Esophagus squamous epithelium (tissue), 5 donors: ENCODE data around the gene NEB. TPM values are rescaled to one million over a fixed set of nuclear protein-coding genes. Genes with fewer than 3 reads are reported as not detected.
"Not testable (repeated sequence)": the region's sequence is repeated elsewhere in the genome, so short reads cannot be mapped to it uniquely, and the experiment has no call there.

Experiments used
- DNase-seq: peaks from one replicate; lab custom pipeline; 2025; lab: John Stamatoyannopoulos, UW
- H3K27ac ChIP-seq, 4 donors: fragments of 200-600 bp; sonication (generic); one replicate each; pipeline ENCODE4 v1.5.1; 2016 to 2019; ENCODE audit warnings: mild to moderate bottlenecking in 1 of 4
- H3K27me3 ChIP-seq, 4 donors: fragments of 200-600 bp; sonication (generic); 1 replicate in 3 of 4; 2 replicates in 1 of 4; pipeline versions ENCODE4 v1.5.1 to v1.6.0; 2017 to 2021; ENCODE audit warnings: antibody characterized with exemption in 1 of 4
- H3K36me3 ChIP-seq, 3 donors: fragments of 200-600 bp; sonication (generic); one replicate each; pipeline ENCODE4 v1.5.1; 2016 to 2019
- H3K4me1 ChIP-seq, 3 donors: fragments of 200-600 bp; sonication (generic); one replicate each; pipeline ENCODE4 v1.5.1; 2017 to 2019
- H3K4me3 ChIP-seq, 4 donors: fragments of 200-600 bp; sonication (generic); 1 replicate in 3 of 4; 2 replicates in 1 of 4; pipeline ENCODE4 v1.5.1; 2016 to 2019; ENCODE audit warnings: mild to moderate bottlenecking in 2 of 4, moderate library complexity in 1 of 4
- H3K9me3 ChIP-seq, 3 donors: fragments of 200-600 bp; sonication (generic); one replicate each; pipeline ENCODE4 v1.5.1; 2016 to 2019
- POLR2A ChIP-seq, 4 donors: fragments of 450-650 bp; IDR thresholded peaks; one replicate each; pipeline ENCODE4 v1.6.1; 2017; ENCODE audit warnings: antibody characterized with exemption in 4 of 4, mild to moderate bottlenecking in 4 of 4, moderate library complexity in 3 of 4
- WGBS, 2 donors: methylation state at CpG; one replicate each; pipeline ENCODE4 v1.1.5; 2018; 5-methylcytosine and 5-hydroxymethylcytosine counted together
- intact Hi-C: fragments of 100-400 bp; cut with DNase I; formaldehyde crosslinking; loops from one replicate; pipeline ENCODE4 v1.15.0; 2022
- total RNA-seq, 4 donors: library from RNA; depleted of rRNA; stranded (reverse); fragments of >200 nt; gene quantifications; one replicate each; pipeline ENCODE4 v1.1.0, GENCODE V29; 2016
- TF ChIP-seq, protein P1 (sequence below), 6 experiments: fragments of 450-650 bp in 4 of 6; fragments of 200-600 bp in 2 of 6; sonication (generic) in 2 of 6; IDR thresholded peaks; one replicate each; pipeline ENCODE4 v1.5.1; 2016 to 2019; ENCODE audit warnings: antibody characterized with exemption in 6 of 6, mild to moderate bottlenecking in 4 of 6, moderate library complexity in 4 of 6
- donor health status: DM: yes; HTN: yes; CAD: no.

Gene NEB
- total RNA-seq, 4 donors from 2014 or later: 0.23 to 1.1 (median 0.61) TPM

DNA sequence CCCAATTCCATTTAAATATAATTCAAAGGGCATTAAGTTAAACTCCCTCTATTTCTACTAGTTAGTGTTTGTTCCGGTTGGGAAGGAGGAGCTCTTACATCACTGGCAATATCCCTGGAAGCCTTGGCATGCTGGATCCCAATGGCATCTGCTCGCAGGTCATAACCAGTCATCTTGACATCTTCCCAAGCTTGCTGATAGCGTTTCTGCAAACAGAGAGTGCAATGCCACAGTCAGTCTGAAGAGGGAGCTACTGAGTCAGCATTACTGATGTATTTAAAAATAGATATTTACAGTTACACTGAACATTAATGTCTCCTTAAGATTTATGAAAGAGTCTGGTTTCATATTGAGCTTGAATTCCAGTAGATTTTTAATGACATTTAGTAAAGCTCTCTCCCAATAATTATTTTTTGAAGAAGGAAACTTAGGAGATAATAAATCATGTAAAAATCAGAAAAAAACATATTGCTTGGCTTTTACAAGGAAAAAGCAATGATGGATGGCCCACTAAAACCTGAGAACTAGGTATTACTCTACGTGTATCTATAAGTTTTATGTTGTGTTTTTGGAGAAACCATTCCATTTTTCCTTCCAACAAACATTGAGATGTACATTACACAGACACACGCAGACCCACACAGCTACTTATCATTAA, 142.9 kb downstream of the NEB start:
- H3K27me3 ChIP-seq, H3K4me3 ChIP-seq, H3K36me3 ChIP-seq, H3K4me1 ChIP-seq, H3K9me3 ChIP-seq, intact Hi-C loops, H3K27ac ChIP-seq, DNase-seq: not testable (repeated sequence)
- WGBS, 2 donors: 42 to 64% methylated on average over 2 to 3 of the region's 5 CpGs

DNA sequence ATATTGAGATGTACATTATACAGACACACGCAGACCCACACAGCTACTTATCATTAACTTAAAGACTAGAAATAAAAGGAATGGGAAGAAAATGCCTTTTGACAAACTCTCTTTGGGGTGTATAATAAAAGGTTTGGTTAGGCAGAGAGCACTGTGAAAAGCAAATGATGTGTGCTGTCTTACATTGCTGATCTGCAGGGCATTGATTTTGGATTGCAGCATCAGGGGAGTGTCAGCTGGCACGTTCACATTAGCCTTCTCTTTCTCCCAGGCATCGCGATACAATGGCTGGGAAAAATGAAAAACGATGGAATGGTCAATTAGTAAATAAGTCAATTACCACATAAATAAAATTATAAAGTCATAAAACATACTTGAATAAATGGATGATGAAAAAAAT, 153.0 kb downstream of the NEB start:
- DNase-seq, H3K4me3 ChIP-seq, H3K27me3 ChIP-seq, H3K9me3 ChIP-seq, intact Hi-C loops, H3K27ac ChIP-seq, H3K36me3 ChIP-seq, H3K4me1 ChIP-seq: not testable (repeated sequence)
- WGBS, 2 donors: 79% methylated on average over 4 of the region's 5 CpGs; no CpG with 5 or more reads in 1 of the 2 donors

DNA sequence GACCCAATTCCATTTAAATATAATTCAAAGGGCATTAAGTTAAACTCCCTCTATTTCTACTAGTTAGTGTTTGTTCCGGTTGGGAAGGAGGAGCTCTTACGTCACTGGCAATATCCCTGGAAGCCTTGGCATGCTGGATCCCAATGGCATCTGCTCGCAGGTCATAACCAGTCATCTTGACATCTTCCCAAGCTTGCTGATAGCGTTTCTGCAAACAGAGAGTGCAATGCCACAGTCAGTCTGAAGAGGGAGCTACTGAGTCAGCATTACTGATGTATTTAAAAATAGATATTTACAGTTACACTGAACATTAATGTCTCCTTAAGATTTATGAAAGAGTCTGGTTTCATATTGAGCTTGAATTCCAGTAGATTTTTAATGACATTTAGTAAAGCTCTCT, 153.6 kb downstream of the NEB start:
- H3K36me3 ChIP-seq, H3K4me1 ChIP-seq, H3K4me3 ChIP-seq, intact Hi-C loops, H3K27ac ChIP-seq, H3K9me3 ChIP-seq, DNase-seq, H3K27me3 ChIP-seq: not testable (repeated sequence)
- no CpG with 5 or more reads among the region's 4 CpGs for WGBS, 2 donors

DNA sequence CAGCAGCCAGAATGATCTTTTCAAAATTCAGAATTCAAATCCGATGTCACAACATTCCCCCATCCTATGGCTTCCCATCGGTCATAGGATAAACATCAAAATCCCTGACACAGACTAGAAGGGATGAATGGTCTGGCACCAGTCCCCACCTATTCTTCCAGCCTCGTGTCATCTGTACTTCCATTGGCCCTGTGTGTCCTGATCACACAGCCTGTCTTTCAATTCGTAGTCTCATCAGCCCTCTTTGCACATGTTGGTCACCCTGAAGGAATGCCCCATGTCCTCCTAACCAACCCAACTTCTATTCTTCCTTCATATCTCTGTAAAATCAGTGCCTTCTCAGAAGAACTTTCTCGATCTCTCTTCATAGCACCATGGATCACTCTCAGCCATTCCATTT, 157.2 kb downstream of the NEB start:
- TF ChIP-seq, protein P1, sequence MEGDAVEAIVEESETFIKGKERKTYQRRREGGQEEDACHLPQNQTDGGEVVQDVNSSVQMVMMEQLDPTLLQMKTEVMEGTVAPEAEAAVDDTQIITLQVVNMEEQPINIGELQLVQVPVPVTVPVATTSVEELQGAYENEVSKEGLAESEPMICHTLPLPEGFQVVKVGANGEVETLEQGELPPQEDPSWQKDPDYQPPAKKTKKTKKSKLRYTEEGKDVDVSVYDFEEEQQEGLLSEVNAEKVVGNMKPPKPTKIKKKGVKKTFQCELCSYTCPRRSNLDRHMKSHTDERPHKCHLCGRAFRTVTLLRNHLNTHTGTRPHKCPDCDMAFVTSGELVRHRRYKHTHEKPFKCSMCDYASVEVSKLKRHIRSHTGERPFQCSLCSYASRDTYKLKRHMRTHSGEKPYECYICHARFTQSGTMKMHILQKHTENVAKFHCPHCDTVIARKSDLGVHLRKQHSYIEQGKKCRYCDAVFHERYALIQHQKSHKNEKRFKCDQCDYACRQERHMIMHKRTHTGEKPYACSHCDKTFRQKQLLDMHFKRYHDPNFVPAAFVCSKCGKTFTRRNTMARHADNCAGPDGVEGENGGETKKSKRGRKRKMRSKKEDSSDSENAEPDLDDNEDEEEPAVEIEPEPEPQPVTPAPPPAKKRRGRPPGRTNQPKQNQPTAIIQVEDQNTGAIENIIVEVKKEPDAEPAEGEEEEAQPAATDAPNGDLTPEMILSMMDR (IDR thresholded peaks at IDR 0.05): no peak
- TF ChIP-seq POLR2A (IDR thresholded peaks at IDR 0.05): no peak
- WGBS, 2 donors: 73 to 92% methylated on average over 5 of the region's 5 CpGs
- no peak for DNase-seq

DNA sequence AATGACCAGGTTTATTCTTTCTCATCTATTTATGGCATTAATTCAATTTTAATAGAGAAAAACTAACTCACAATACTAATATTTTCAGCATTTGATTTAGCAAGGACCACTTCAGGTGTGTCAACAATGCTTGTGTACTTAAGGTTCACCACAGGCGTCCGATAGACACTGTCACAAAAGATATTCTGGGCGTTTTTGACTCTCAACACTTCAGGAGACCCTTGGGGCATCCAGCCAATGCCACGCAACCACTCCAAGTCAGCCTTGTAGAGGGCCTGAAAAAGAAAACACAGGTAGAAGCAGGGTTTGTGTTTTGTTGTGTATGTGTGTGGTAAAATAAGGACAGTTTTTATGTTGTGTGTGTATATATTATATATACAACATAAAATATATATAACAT, 158.2 kb downstream of the NEB start:
- no peak overlapping the region for H3K27ac ChIP-seq
- no peak for TF ChIP-seq POLR2A (IDR thresholded peaks at IDR 0.05)
- TF ChIP-seq, protein P1 (IDR thresholded peaks at IDR 0.05): no peak
- no peaks in the 10 kb centered on the region for H3K36me3 ChIP-seq
- no peak for DNase-seq
- no peaks in the 10 kb centered on the region for H3K9me3 ChIP-seq
- no peaks in the 10 kb centered on the region for H3K4me1 ChIP-seq
- no peak overlapping the region for H3K4me3 ChIP-seq
- WGBS, 2 donors: 71 to 74% methylated on average over 4 of the region's 4 CpGs
- H3K27me3 ChIP-seq: no peaks in the 10 kb centered on the region
- intact Hi-C loops: no loop called here

More for the DNA sequence above, 157.2 kb downstream of the NEB start:
- H3K36me3 ChIP-seq: no peaks in the 10 kb centered on the region
- no peaks in the 10 kb centered on the region for H3K4me1 ChIP-seq
- H3K27me3 ChIP-seq: no peaks in the 10 kb centered on the region
- no peak overlapping the region for H3K27ac ChIP-seq
- no peaks in the 10 kb centered on the region for H3K9me3 ChIP-seq
- intact Hi-C loops: no loop called here
- no peak overlapping the region for H3K4me3 ChIP-seq

DNA sequence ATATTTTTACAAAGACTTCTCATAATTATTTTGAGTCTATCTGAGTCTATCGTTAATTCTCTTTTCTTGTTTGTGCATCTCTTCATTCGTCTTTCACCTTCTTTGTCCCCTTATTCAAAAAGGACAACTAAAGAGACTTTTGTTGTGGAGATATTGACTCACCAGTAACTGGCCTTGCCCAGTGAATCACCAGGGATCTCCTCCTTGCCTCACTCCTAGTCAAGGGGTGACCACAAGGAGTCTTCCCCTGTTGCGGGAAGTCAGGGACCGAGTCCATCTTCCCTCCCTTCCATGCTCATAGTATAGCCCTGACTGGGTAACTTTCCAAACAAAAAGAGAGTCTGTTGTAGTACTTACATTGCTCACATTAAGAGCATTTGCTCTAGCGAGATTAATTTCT, 158.9 kb downstream of the NEB start:
- WGBS, 2 donors: 85 to 88% methylated on average over 5 of the region's 5 CpGs
- H3K9me3 ChIP-seq: no peaks in the 10 kb centered on the region
- no peaks in the 10 kb centered on the region for H3K36me3 ChIP-seq
- H3K27me3 ChIP-seq: no peaks in the 10 kb centered on the region
- no peak overlapping the region for H3K4me3 ChIP-seq
- no peaks in the 10 kb centered on the region for H3K4me1 ChIP-seq
- TF ChIP-seq POLR2A (IDR thresholded peaks at IDR 0.05): no peak
- TF ChIP-seq, protein P1 (IDR thresholded peaks at IDR 0.05): no peak
- DNase-seq: no peak
- intact Hi-C loops: no loop called here
- H3K27ac ChIP-seq: no peak overlapping the region

DNA sequence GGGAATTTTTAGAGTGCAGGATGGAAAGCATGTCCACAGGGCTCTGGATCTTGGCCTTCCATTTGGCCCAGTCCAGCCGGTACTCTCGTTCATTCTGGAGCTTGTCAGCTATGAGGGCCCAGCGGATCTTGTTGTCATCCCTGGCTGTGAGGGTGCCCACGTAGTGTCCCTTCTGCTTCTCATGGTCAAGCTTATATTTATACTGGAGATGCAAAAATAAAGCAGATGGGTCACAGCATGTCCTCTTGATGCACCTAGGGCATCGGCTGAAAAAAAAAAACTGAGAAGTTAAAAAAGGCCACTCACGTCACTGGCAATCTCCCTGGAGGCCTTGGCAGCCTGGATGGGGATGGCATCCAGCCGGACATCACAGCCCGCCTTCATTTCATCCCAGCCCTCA, 164.1 kb downstream of the NEB start:
- Histone ChIP-seq H3K4me1 (no peaks in the 10 kb centered on the region), H3K9me3 (no peaks in the 10 kb centered on the region), H3K4me3 (no peak overlapping the region), H3K27ac (no peak overlapping the region), H3K27me3 (no peaks in the 10 kb centered on the region), H3K36me3 (no peaks in the 10 kb centered on the region)
- DNase-seq: no peak
- TF ChIP-seq, protein P1 (IDR thresholded peaks at IDR 0.05): no peak
- TF ChIP-seq POLR2A (IDR thresholded peaks at IDR 0.05): no peak
- 92 to 96% methylated on average over 4 of the region's 8 CpGs for WGBS, 2 donors
- intact Hi-C loops: no loop called here
